PFSK-1 (cell line): ENCODE data around the gene IGFLR1.

Experiments used
- FOXP2 ChIP-seq: optimal IDR thresholded peaks from 2 replicates; pipeline ENCODE3; 2011; ENCODE audit warnings: borderline replicate concordance, control low read depth, inconsistent platforms; ENCODE audit not compliant: insufficient read depth; ENCODE audit errors: extremely low read length, extremely low read depth
- POLR2AphosphoS5 ChIP-seq: IDR thresholded peaks from 2 replicates; pipeline ENCODE4 v1.6.1; 2012; ENCODE audit warnings: low read depth, mild to moderate bottlenecking, control low read depth, low read length, moderate library complexity
- SIN3A ChIP-seq: IDR thresholded peaks from 2 replicates; pipeline ENCODE4 v1.6.1; 2012; ENCODE audit warnings: mild to moderate bottlenecking, low read length, moderate library complexity, borderline replicate concordance; ENCODE audit not compliant: insufficient read depth
- TAF1 ChIP-seq: IDR thresholded peaks from 2 replicates; pipeline ENCODE4 v1.6.1; 2012; ENCODE audit warnings: low read length, control low read depth, borderline replicate concordance; ENCODE audit not compliant: insufficient read depth
- TF ChIP-seq, protein P1 (sequence below), 2 experiments: IDR thresholded peaks; 2 replicates each; pipeline versions ENCODE4 v1.6.1 to v1.8.0; 2011 to 2012; ENCODE audit warnings: low read depth in 2 of 2, low read length in 2 of 2, control low read depth in 1 of 2, inconsistent platforms in 1 of 2, mild to moderate bottlenecking in 1 of 2, moderate library complexity in 1 of 2; ENCODE audit not compliant: insufficient read depth in 1 of 2

DNA sequence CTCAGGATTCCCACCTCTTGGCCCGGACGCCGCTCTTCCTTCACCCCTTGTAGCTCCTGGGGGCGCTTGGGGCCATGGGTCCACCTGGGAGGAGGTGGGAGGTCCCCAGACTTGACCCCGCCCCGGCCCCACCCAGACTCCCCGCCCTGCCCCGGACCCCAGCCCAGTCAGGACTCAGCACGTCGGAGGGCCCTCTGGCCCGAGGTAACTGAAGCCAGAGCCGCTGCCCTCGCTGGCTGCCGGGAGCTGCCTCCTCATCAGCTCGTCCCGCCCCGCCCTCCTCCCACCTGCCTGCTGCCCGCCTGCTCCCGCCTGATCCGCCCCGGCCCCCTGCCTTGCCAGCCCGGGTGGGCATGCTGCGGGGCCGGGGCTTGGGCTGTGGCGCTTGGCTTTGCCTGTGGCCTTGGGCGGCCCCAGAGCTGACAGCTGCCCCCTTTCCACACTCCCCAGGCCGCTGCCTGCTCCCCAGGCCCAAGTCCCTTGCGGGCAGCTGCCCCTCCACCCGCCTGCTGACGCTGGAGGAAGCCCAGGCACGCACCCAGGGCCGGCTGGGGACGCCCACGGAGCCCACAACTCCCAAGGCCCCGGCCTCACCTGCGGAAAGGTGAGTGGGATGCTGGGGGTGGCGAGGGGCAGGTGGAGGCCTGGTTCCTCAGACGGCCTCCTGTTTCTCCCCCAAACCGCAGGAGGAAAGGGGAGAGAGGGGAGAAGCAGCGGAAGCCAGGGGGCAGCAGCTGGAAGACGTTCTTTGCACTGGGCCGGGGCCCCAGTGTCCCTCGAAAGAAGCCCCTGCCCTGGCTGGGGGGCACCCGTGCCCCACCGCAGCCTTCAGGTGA is 42.5 kb upstream of the IGFLR1 start:
- TF ChIP-seq, protein P1, sequence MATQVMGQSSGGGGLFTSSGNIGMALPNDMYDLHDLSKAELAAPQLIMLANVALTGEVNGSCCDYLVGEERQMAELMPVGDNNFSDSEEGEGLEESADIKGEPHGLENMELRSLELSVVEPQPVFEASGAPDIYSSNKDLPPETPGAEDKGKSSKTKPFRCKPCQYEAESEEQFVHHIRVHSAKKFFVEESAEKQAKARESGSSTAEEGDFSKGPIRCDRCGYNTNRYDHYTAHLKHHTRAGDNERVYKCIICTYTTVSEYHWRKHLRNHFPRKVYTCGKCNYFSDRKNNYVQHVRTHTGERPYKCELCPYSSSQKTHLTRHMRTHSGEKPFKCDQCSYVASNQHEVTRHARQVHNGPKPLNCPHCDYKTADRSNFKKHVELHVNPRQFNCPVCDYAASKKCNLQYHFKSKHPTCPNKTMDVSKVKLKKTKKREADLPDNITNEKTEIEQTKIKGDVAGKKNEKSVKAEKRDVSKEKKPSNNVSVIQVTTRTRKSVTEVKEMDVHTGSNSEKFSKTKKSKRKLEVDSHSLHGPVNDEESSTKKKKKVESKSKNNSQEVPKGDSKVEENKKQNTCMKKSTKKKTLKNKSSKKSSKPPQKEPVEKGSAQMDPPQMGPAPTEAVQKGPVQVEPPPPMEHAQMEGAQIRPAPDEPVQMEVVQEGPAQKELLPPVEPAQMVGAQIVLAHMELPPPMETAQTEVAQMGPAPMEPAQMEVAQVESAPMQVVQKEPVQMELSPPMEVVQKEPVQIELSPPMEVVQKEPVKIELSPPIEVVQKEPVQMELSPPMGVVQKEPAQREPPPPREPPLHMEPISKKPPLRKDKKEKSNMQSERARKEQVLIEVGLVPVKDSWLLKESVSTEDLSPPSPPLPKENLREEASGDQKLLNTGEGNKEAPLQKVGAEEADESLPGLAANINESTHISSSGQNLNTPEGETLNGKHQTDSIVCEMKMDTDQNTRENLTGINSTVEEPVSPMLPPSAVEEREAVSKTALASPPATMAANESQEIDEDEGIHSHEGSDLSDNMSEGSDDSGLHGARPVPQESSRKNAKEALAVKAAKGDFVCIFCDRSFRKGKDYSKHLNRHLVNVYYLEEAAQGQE (IDR thresholded peaks at IDR 0.05; ENCODE audit: insufficient read depth in 1 of 2, low read depth in 2 of 2, low read length in 2 of 2): no peak
- TF ChIP-seq POLR2AphosphoS5 (no peak), SIN3A (no peak), TAF1 (no peak), FOXP2 (no peak)
